SHP77 treated with DMSO at 0.1 percent for 48 hours (cell line): ENCODE measurements around the gene F2RL2.
"Not testable (repeated sequence)": the region's sequence is repeated elsewhere in the genome, so short reads cannot be mapped to it uniquely, and the experiment has no call there.

Experiments used
- DNase-seq: peaks from one replicate; lab custom pipeline; 2025; lab: John Stamatoyannopoulos, UW

Gene F2RL2

DNA sequence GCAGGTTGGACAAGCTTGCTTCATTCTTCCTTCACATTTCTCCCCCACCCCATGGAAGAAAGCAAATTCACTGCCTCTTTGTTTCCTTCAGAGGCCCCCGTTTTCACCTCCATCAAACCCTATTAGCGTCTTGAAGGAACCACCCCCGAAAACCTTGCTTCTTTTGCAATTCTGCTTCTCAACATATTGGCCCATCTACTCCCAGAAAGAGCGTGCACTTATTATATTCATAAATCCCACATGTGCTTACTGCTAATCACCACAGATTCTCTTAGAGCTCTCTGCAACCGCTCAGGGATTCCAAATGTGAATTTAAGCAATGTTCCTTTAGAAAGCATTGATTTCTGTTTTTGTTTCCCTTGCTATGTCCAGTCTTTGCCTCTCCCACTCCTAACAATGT is 1.1 kb downstream of the F2RL2 start:
- no peak for DNase-seq

DNA sequence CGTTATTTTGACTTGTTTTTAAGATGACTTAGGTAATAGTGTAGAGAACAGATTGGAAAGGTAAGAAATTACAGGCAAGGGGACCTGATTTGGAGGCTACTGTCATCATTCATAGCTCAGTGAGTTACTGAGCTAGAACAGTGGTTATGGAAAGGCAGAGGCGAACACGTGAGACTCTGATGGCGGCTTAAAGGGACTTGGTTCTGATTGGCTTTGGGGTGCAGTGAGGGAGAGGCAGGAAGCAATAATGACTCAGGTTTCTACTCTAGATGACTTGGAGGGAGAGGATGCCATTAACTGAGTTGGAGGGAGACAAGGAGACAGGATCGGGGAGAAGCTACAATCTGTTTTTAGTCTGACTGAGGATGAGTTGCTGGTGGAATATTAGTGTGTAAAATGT is 3.0 kb downstream of the F2RL2 start:
- DNase-seq, result no peak

DNA sequence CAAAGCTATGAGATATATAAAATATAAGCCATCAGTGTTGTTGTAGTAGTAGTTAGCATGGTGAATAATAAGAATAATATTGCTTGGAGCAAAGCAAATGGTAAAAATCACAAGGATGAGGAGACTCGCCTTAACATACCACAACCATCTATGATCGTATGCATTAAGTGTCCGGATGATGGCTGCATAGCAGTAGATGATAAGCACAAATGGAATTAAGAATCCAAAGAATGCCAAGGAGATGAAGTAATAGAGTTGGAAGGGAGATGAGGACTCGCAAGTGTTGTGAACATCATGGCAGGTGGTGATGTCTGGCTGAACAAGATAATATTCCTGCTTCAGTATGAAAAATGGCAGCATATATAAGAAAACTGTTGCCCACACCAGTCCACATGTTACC is 5.5 kb downstream of the F2RL2 start:
- no peak for DNase-seq

DNA sequence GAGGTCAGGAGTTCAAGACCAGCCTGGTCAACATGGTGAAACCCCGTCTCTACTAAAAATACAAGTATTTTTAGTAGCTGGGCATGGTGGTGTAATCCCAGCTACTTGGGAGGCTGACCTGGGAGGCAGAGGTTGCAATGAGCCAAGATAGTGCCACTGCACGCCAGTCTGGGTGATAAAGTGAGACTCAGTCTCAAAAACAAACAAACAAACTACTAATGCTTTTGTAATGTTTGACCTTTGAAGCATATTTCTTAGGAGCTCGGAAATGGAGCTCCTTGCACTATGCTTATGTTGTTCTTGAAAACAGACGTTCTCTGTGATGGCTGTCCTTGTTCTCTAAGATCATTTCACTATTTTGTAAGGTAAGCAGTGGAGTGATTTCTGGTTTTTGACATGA is 6.0 kb downstream of the F2RL2 start:
- DNase-seq, result no peak

DNA sequence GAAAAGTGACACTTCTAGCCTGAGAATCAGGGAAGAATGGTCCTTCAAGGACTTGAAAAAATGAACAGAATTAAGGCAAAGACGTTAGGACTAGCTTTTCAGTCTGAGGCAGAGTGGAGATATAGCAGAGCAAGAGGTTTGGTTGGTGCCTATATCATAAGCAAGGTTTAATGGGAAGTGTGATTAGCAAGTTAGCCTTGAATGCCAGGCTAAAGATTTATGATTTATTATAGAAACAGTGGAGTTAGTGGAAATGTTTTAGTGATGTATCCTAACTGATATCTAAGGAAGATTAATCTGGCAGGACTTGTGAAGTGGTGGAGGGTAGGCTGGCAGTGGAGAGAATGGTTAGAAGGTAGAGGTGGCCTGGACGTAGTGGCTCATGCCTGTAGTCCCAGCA is 7.0 kb downstream of the F2RL2 start:
- no peak for DNase-seq

DNA sequence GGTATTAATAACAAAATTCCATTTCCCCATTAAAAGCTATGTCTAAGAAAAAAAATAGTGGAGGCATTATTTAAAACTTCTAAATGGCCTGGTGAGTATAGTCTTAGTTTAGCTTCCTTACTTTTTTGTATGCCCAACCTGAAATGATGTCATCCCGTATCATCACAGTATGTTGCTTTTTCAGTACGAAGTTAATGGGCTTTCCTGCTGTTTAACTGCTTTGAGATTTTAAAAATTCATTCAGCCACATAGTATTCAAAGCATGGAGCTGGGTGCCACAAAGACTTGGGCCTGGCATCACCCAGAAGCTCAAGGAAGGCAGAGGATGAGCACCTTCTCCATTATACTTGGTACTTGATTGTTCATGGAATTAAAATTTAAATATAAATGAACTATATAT is 7.4 kb downstream of the F2RL2 start:
- DNase-seq, result no peak

DNA sequence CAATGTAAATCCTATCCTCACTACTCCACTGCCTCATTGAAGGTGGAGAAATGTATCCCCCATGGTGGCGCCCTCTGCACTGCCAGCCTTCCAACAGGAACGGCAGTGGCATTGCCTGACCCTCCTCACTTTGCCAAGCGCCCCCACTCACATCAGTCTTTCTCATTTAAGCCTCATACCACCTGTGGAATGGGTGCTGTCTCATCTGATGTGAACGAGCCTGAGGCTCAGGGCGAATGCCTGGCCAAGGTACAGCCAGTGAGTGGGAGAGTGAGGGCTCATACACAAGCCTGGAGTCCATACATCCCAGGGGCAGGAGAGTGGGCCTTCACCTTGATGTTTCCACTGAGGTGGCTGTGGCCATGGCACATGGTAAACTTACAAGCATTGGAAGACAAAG is 10.3 kb downstream of the F2RL2 start:
- DNase-seq, result no peak

DNA sequence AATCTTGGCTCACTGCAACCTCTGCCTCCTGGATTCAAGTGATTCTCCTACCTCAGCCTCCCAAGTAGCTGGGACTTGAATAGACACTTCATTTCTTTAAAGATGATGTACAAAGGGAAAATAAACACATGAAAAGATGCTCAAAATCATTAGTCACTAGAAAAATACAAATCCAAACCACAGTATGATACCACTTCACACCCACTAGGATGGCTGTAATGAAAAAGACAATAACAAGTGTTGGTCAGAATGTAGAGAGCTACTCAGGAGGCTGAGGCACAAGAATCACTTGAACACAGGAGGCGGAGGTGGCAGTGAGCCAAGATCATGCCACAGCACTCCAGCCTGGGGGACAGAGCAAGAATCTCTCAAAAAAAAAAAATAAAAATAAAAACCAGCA is 13.0 kb downstream of the F2RL2 start:
- no peak for DNase-seq

DNA sequence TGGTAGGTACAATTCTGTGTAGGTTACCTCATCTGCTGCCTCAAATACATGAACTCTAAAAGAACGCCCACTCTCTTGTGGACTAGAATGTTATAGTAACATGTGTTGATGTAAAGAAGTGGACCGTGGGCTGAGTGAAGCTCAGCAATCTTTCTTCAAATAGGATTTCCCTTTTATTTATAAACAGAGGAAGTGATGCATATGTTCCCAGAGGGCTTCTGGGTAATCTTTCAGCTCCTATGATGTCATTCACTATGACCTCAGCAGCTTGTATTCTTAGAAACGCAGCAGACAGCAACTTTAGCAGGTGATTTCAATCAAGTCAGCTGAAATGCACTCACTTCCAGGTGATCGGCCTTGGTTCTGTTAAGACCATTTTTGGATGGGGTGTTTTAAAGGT is 14.4 kb downstream of the F2RL2 start:
- no peak for DNase-seq

DNA sequence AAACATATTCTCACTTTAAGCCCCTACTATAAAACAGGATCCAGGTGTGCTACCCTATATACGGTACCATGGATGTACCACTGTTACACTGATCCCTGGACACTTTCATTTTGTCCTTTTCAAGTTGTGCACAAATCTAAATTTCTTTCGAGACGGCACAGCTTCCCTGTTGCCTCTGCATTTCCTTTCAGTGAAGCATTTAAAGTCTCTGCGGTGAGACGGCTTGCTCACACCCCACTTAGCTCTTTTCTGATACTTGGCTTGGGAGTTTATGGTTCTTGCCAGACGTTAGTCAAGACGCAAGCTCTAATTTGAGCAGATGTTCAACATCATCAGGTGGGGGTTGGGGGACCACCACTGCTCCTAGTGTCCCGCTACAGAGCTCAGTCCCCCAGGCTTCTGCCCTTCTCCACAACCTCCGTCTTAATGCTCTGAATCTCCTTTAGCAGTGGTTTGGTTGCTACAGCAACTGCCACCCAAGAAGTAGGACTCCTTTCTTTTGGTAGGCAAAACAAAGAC is 15.8 kb downstream of the F2RL2 start:
- no peak for DNase-seq

DNA sequence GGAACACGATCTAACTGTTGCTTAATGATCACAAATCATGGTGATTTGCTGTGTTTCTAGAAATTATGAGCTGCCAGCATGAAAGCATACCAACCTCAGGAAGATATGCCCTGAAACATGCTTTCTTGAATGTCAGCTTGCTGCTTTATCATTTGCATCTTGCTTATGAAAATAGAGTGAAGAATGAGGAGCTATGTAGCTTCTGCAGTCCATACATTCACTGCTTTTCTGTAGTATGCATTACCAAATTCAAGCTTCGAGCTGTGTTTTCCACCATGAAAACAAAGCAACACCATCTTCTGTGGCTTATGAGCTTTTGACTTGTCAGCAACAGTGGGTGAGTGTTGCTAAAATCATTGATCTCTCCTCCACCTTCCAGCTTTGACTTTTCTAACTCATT is 16.5 kb downstream of the F2RL2 start:
- no peak for DNase-seq

DNA sequence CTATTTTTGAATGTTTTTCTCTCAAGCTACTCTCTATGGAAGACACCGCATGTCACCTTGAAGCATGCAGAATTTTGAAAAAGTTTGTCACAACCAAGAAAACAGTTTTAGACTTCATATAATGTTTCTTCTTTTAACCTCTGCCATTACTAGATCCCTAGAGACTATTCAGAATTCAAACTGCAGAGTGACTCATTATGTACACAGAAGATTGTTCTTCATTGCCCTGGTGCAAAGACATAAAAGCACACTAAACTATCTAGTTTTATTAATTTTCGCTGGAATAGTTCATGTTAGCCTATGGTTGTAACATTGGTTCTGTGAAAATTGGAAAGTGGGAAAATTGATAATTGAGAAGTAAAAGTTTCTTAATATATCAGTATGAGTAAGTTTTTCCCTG is 18.4 kb downstream of the F2RL2 start:
- DNase-seq, result no peak

DNA sequence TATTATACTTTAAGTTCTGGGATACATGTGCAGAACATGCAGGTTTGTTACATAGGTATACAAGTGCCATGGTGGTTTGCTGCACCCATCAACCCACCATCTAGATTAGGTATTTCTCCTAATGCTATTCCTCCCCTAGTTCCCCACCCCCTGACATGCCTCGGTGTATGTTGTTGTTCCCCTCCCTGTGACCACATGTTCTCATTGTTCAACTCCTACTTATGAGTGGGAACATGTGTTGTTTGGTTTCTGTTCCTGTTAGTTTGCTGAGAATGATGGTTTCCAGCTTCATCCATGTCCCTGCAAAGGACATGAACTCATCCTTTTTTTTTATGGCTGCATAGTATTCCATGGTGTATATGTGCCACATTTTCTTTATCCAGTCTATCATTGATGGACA is 19.2 kb downstream of the F2RL2 start:
- not testable (repeated sequence) for DNase-seq

DNA sequence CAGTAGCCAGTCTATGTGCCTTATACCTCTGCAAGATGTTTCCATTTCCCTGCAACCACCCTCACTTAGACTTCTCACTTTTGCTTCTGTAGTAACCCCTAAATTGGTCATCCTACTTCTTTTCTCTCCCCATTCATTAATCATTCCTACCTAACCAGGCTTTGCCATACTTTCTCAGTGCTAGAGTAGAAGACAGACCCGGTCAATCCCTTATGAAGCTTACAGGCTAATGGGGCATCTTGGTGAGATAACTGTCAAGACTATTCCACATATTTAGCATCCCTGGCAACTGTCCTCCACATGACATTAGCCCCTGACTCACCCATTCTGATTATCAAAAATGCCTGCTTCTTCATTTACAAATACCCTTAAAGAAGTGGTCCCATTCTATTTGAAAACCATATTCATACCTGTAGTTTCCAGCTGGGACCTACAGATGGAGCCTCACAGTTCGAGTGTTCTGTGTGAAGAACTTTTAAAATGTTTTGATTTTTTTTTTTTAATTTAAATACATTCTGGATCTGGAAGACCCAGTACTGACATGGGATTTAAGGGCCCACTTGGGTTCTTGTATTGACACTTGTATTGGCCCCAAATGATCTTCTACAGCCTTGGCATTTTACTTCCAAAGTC is 21.0 kb downstream of the F2RL2 start:
- no peak for DNase-seq

DNA sequence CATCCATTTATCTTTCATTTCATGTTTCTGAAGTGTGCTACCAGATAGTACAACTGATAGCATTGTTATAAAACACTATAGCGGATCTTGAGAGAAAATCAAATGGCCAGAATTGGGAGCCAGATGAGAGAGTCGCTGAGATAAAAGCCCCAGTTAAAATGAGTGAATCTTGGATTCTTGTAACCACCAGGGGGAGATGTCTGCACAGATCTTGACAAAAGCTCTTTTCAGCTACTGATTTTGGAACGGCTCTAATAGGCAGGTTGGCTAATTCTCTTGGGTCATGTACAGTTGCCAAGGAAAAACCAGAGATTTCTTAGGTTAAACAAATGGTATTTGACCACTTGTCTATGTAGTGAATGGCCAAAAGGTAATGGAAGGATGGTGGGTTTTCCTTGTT is 21.7 kb downstream of the F2RL2 start:
- DNase-seq, result no peak

DNA sequence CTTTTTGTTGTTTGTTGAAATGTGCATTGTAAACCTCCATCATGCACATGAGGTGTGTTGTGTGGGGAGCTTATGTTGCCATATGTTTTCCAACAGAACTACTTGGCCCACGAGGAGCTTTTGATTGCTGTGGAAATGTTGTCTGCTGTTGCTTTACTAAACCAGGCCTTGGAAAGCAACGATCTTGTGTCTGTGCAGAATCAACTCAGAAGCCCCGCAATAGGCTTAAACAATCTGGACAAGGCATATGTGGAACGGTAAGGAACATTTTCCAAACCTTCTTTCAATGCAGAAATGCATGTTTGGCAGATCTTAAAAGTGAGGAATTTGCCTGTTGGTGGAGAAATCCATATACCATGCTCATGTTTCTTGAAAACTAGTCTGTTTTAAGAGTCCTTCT is 22.5 kb downstream of the F2RL2 start:
- DNase-seq, result no peak

DNA sequence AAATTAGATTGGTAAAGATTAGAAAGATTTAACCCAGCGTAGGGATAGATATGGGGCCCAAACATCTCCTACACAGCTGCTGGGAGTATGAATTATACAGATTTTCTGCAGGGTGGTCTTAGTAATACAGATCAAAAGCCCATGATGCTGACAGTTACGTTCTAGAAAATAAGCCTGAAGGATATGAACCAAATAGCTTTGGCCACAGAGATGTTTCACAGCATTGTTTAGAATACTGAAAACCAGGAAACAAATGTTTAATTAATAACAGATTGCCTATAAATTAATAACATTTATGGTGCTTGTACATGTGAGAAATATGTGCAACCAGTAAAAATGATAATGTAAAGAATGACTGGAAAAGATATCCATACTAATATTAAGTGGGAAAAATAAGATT is 24.7 kb downstream of the F2RL2 start:
- no peak for DNase-seq

DNA sequence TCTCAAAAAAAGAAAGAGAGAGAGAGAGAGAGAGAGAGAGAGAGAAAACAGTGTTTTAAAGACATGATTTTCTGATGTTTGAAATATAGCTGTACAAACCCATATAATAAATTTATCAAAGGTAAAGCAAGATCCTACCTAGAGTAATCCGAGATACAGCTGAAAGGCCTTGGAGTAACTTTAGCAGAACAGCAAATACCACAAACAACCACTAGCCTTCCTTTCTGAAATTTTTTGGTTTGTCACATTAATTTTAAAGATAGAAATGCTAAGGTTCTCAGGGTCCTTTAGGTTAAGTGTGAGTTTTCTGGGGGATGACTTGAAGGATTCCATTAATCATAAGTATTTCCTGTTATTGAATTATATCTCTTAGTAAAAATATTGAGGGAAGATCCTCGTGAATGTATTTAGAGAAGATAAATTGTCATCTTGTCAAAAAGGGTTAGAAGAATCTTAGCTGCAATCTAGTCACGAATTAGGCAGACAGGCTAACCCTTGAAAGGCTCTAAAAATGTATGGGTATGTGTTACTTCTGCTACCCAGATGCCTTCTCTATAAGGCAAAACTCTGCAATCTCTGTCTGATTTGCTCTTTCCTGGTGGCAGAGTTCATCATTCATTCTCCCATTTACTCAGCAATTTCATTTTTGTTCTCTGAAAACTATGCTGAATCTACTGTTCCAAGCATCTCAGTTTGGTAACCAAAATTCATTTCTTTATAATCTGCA is 27.3 kb downstream of the F2RL2 start:
- no peak for DNase-seq

DNA sequence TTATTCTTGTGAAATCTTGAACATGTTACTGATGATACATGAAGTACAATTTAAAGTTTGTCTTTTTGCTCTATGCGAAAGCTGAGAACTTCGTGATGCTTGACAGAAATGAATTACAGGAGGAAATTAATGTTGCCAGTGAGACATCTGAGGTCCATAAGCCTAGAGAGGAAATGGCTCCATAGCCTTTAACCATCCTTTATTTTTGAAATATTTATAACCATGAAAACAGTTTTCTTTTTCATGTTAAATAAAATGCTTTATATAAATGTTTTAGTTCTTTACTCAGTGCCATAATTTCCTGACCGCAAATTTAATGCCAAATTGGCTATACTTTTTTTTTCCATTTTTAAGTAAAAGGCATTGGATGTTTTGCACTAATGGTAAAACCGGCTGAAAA is 29.1 kb downstream of the F2RL2 start:
- no peak for DNase-seq

DNA sequence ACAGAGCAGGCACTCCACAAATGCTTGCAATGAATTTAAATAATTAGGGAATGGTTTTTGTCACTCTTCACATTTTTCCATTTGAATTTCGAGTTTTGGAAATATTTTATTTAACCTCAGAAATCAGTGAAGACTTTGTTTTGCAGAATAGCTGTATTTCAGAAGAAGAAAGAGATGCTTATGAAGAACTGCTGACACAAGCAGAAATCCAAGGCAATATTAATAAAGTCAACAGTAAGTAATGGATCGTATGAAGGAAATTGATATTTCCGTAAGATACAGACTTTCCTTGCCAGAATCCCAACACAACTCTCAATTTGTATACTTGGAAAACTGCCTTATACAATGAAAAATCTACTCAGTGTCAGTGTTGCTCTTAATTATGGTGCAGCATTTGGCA is 30.5 kb downstream of the F2RL2 start:
- no peak for DNase-seq

DNA sequence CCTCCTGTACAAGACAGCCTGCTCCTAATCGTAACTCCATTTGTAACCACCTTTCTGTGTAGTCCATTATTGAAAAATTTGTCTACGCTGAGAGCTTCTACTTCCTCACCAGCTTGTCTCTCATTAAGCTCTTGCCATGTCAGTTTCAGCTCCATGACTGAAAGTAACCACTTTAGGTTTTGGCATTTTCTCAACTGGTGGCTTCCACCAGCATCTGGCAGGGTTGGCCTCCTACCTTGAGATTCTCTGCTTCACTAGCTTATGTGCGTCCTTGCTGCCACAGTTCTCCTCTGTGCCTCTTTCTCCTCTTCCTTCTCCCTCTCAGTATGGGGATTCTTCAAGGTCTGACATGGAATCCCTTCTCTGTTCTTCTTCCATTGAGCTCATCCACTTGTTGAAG is 31.8 kb downstream of the F2RL2 start:
- DNase-seq, result no peak

DNA sequence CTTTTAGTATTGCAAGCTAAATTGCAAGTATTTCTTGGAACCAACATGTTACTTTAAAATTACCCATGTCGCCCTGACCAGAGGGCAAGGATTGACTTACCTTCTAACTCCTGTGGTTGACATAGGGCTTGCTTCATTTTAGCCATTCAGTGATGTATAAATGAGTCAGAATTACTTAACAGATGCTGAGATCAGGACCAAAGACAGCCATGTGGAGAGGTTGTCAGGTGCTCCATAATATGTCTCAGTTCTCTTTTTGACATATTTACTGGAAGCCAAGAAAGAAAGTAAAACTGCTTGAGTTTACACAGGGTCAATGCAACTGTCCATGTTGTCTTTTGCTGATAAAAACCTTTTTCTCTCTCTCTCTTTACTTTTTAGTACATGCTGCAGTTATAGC is 33.2 kb downstream of the F2RL2 start:
- no peak for DNase-seq

DNA sequence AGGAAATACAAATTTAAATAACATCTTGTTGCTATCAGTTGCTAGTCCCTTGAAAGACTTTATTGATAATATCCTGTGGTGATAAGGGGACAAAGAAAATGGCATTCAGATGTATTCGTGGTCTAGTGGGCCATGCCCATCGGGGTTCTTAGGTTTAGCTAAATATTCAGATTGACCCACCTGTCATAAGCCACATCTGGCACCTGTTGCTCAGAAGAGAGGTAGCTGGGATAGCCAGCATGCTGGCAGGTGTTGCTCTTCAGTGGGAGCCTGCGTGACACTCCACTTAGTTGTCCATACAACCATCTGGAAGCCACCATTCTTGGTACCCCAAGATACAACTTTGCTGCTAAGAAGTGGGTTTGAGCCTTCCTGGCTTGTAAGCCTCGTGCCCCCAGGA is 36.7 kb downstream of the F2RL2 start:
- no peak for DNase-seq

DNA sequence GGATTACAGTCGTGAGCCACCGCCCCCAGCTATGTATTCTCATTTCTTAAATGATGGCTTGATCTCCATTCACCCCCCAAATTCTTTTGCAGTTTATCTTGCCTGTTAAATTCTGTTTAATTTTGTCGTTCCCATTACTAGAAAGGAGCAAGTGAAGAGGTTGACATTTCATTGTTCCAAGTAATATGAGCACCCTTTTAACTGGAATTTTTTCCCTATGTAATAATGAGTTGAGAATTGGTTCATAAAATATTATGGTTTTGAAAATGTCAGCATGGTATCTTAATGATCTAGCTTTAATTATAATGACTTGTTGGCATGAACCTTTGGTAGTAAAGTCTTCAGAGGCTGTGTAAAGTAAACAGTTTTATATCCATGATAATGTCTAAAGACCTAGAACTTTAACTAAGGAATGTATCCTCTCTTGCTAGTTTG is 37.4 kb downstream of the F2RL2 start:
- DNase-seq, result no peak
